ENCODE measurements around the gene NNMT. TPM values are rescaled to one million over a fixed set of nuclear protein-coding genes. Genes with fewer than 3 reads are reported as not detected.

Gene NNMT
- total RNA-seq, 1 experiment from 2014 or later, result not detected

DNA sequence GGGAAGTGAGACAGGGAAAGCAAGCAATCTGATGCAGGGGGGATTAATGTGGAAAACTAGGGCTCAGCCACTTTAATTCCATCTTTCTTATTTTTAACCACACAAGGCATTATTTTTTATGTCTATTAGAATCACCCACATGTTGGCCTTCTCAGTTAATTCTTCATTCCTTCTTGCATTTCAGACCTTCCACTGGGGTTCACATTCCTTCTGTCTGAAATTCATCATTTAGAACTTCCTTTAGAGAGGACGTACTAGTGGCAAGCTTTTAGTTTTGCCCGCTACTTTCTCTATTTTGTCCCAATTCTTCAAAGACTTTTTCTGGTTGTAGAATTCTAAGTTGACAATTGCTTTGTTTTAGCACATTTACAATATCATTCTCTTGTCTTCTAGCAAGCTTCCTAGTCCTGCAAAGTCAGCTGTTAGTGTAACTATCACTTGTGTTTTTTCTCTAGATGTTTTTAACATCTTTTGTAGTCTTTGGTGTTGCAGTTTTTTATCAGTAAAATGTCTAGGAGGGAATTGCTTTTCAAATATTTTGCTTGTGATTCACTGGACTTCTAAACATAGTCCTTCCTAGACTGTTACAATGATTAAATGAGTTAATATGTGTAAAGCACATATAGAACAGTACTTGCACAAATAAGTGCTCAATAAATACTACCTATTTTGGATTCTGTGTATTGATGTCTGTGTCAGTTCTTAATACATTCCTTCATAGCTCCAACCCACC lies 5.5 kb upstream of the NNMT start:
- Histone ChIP-seq H2BK5ac (ENCODE audit: insufficient read length, low read length) (no peak overlapping the region), H3K79me1 (ENCODE audit: insufficient read depth, low read depth, low read length, poor library complexity, severe bottlenecking) (no peaks in the 10 kb centered on the region), H3K4ac (ENCODE audit: low read depth, low read length) (no peak overlapping the region), H3K9me3 (ENCODE audit: control insufficient read depth, low read depth, low read length) (no peaks in the 10 kb centered on the region), H2BK120ac (ENCODE audit: low read depth, low read length, poor library complexity, severe bottlenecking) (no peak overlapping the region), H2BK15ac (ENCODE audit: low read depth, low read length) (no peak overlapping the region), H3K27me3 (ENCODE audit: insufficient read depth, low read length) (no peaks in the 10 kb centered on the region), H3K23ac (ENCODE audit: insufficient read length, low read depth, low read length) (no peak overlapping the region), H4K91ac (ENCODE audit: insufficient read length, low read depth, low read length) (no peak overlapping the region), H3T11ph (ENCODE audit: low read length) (no peak overlapping the region), H3K14ac (ENCODE audit: insufficient read depth, low read length) (no peak overlapping the region), H2BK12ac (ENCODE audit: insufficient read length, low read depth, low read length) (no peak overlapping the region), H3K18ac (ENCODE audit: insufficient read length, low read depth, low read length) (no peak overlapping the region), H3K56ac (ENCODE audit: insufficient read length, low read depth, low read length) (no peak overlapping the region), H2BK20ac (ENCODE audit: low read depth, low read length, poor library complexity, severe bottlenecking) (no peak overlapping the region), H4K8ac (replicated peaks; ENCODE audit: insufficient read length, low read depth, low read length) (no peak overlapping the region), H2AFZ (ENCODE audit: low read length) (no peak overlapping the region), H3K4me2 (ENCODE audit: insufficient read depth, insufficient read length, low read length) (no peak overlapping the region), H2AK5ac (ENCODE audit: insufficient read length, low read length) (no peak overlapping the region), H3K4me1 (ENCODE audit: insufficient read depth, low read length) (no peaks in the 10 kb centered on the region; the same call in 1 of the 2 replicates), H3K27ac (ENCODE audit: insufficient read length, low read depth, low read length) (no peak overlapping the region), H3K79me2 (ENCODE audit: insufficient read depth, low read length) (no peaks in the 10 kb centered on the region), H3K9ac (ENCODE audit: extremely low read depth, insufficient read length, low read length) (no peak overlapping the region), H4K20me1 (ENCODE audit: control insufficient read depth, insufficient read depth, insufficient read length) (no peaks in the 10 kb centered on the region), H4K5ac (ENCODE audit: insufficient read length, low read depth, low read length) (no peak overlapping the region), H3K23me2 (ENCODE audit: insufficient read length, low read depth, low read length, poor library complexity, severe bottlenecking) (no peaks in the 10 kb centered on the region)
- WGBS (ENCODE audit: extremely low coverage, insufficient read length, low lambda C conversion rate), result no CpG with 5 or more reads among the region's 2 CpGs
- H3K9me3 Mint-ChIP-seq, result peaks cover 0 to 3% of the 10 kb centered on the region in 2 experiments; a peak in 1 of 5 replicates
- no peak overlapping the region for H3K4me3 Mint-ChIP-seq
- no peak overlapping the region for H3K27ac Mint-ChIP-seq
- DNase-seq, result no peak
- peaks cover 8 to 14% of the 10 kb centered on the region in 2 experiments for H3K4me1 Mint-ChIP-seq
- H3K27me3 Mint-ChIP-seq (ENCODE audit: low read depth), result no peaks in the 10 kb centered on the region; the same call in 1 of the 2 replicates
- no peaks in the 10 kb centered on the region; a peak in 1 of 7 replicates for H3K36me3 Mint-ChIP-seq (ENCODE audit: insufficient read depth in 1 of 3, low read depth in 3 of 3)
- TF ChIP-seq, protein P1, sequence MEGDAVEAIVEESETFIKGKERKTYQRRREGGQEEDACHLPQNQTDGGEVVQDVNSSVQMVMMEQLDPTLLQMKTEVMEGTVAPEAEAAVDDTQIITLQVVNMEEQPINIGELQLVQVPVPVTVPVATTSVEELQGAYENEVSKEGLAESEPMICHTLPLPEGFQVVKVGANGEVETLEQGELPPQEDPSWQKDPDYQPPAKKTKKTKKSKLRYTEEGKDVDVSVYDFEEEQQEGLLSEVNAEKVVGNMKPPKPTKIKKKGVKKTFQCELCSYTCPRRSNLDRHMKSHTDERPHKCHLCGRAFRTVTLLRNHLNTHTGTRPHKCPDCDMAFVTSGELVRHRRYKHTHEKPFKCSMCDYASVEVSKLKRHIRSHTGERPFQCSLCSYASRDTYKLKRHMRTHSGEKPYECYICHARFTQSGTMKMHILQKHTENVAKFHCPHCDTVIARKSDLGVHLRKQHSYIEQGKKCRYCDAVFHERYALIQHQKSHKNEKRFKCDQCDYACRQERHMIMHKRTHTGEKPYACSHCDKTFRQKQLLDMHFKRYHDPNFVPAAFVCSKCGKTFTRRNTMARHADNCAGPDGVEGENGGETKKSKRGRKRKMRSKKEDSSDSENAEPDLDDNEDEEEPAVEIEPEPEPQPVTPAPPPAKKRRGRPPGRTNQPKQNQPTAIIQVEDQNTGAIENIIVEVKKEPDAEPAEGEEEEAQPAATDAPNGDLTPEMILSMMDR (conservative IDR thresholded peaks at IDR 0.05), result no peak
